ENCODE measurements around the gene ADPRHL1. TPM values are rescaled to one million over a fixed set of nuclear protein-coding genes. Genes with fewer than 3 reads are reported as not detected.
"Not testable (repeated sequence)": the region's sequence is repeated elsewhere in the genome, so short reads cannot be mapped to it uniquely, and the experiment has no call there.

The ADPRHL1 gene
- total RNA-seq, 4 donors from 2014 or later = 1.9 to 9.4 (median 6.5) TPM

DNA sequence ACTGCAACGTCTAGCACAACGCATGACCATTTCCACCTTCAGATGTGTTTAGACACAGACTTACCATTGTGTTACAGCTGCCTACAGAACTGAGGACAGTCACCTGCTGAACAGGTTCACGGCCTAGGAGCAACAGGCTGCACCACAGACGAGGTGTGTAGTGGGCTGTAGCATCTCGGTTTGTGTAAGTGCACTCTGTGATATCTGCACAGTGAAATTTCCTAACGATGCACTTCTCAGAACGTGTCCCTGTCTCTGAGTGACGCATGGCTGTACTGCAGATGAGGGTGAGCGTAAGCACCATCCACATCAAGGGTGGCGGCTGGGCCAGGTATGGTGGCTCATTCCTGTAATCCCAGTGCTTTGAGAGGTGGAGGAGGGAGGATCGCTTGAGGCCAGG, 22.0 kb upstream of the ADPRHL1 start:
- H3K4me3 ChIP-seq (ENCODE audit: low read depth, poor library complexity, severe bottlenecking) = no peak overlapping the region
- intact Hi-C loops (cut with DNase I; ENCODE audit: low total_unique reads) = no loop called here
- TF ChIP-seq POLR2A (IDR thresholded peaks at IDR 0.05) = no peak
- TF ChIP-seq, protein P1, sequence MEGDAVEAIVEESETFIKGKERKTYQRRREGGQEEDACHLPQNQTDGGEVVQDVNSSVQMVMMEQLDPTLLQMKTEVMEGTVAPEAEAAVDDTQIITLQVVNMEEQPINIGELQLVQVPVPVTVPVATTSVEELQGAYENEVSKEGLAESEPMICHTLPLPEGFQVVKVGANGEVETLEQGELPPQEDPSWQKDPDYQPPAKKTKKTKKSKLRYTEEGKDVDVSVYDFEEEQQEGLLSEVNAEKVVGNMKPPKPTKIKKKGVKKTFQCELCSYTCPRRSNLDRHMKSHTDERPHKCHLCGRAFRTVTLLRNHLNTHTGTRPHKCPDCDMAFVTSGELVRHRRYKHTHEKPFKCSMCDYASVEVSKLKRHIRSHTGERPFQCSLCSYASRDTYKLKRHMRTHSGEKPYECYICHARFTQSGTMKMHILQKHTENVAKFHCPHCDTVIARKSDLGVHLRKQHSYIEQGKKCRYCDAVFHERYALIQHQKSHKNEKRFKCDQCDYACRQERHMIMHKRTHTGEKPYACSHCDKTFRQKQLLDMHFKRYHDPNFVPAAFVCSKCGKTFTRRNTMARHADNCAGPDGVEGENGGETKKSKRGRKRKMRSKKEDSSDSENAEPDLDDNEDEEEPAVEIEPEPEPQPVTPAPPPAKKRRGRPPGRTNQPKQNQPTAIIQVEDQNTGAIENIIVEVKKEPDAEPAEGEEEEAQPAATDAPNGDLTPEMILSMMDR (IDR thresholded peaks at IDR 0.05) = no peak
- DNase-seq (ENCODE audit: low spot score in 2 of 2) = peak in 1 of 2 donors; percentile 28
- 94 to 97% methylated on average over 11 of the region's 11 CpGs for WGBS, 2 donors

DNA sequence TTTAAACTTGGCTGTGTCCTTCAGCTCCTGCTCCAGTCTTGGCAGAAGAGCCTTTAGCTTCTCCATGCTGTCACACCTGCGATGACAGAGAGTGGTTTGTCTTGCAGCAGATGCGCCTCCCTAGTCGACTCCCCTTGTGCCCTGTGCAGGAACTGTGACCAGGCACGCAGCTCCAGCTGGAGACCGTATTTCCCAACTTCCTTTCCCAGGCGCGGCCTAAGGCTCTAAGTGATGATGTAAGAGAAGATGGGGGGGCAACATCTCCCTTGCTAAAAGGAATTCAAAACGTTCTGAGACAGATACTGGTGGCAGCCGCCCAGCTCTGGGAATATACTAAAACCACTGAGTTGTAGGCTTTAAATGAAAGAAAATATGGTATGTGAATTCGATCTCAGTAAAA, 20.9 kb upstream of the ADPRHL1 start:
- TF ChIP-seq, protein P1 (IDR thresholded peaks at IDR 0.05) = no peak
- no peak for TF ChIP-seq POLR2A (IDR thresholded peaks at IDR 0.05)
- intact Hi-C loops (cut with DNase I; ENCODE audit: low total_unique reads) = no loop called here
- WGBS, 2 donors = 64 to 68% methylated on average over 10 of the region's 10 CpGs
- peak in 1 of 2 donors; percentile 83 for DNase-seq (ENCODE audit: low spot score in 2 of 2)
- H3K4me3 ChIP-seq (ENCODE audit: low read depth, poor library complexity, severe bottlenecking) = no peak overlapping the region

DNA sequence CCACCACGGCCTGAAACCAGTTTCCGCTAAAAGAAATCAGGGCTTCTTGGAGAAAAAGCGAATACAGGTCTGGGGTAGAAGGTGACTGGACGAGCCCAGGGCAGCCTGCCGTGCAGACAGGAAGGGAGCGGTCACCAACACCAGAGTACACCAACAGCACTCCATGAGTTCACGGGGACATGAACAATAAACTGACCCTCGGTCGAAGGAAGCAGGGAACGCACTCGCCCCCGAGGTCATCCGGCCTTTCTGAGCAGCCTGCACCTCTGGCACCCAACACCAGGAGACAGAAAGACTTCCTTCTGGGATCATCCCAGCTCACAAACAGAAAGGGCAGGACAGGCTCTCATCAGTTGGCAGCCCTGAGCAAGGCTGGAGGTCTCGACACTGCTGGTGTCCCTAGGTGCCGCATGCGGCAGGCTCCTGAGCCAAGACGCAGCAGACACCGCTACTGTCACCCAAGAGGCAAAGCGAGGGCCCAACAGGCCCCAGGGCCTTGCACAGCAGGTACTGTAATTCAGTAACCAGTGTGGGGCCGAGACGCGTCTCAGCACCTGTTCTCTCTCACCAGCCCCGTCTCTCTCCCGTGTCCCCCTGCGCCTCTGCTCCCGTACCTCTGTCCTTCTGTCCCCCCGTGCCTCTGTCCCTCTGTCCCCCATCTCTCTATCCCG, 19.2 kb upstream of the ADPRHL1 start:
- 85 to 90% methylated on average over 28 of the region's 28 CpGs for WGBS, 2 donors
- H3K4me3 ChIP-seq (ENCODE audit: low read depth, poor library complexity, severe bottlenecking) = no peak overlapping the region
- peak in 1 of 2 donors; percentile 84 for DNase-seq (ENCODE audit: low spot score in 2 of 2)
- intact Hi-C loops (cut with DNase I; ENCODE audit: low total_unique reads) = no loop called here
- TF ChIP-seq, protein P1 (IDR thresholded peaks at IDR 0.05) = no peak
- no peak for TF ChIP-seq POLR2A (IDR thresholded peaks at IDR 0.05)

DNA sequence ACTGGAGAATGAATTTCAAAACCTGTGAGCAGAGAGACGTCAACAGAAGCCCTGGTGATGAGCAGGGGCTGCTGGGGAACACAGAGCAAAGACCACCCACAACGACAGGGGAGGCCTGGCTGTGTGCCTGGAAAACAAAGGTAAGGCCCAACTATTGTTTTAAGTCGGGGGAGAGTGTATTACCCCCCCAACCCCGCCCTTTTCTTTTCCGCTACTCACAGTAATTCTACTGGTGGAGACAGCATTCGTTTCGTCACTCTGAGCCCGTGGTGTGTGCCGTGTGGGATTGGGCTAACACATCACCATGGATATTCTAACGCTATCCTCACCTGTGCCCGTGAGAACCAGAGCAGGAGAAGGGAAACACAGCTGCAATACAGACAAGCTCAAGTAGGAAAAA, 18.6 kb upstream of the ADPRHL1 start:
- H3K4me3 ChIP-seq (ENCODE audit: low read depth, poor library complexity, severe bottlenecking) = no peak overlapping the region
- WGBS, 2 donors = 73 to 86% methylated on average over 11 of the region's 11 CpGs
- intact Hi-C loops (cut with DNase I; ENCODE audit: low total_unique reads) = no loop called here
- peak in 1 of 2 donors; percentile 60 for DNase-seq (ENCODE audit: low spot score in 2 of 2)
- TF ChIP-seq, protein P1 (IDR thresholded peaks at IDR 0.05) = no peak
- no peak for TF ChIP-seq POLR2A (IDR thresholded peaks at IDR 0.05)

DNA sequence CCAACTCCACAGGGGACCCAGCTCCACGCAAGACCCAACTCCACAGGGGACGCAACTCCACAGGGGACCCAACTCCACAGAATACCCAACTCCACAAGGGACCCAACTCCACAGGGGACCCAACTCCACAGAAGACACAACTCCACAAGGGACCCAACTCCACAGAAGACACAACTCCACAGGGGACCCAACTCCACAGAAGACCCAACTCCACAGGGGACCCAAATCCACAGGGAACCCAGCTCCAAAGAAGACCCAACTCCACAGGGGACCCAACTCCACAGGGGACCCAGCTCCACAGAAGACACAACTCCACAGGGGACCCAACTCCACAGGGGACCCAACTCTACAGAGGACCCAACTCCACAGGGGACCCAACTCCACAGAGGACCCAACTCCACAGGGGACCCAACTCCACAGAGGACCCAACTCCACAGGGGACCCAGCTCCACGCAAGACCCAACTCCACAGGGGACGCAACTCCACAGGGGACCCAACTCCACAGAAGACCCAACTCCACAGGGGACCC, 17.4 kb upstream of the ADPRHL1 start:
- 94 to 98% methylated on average over 4 of the region's 4 CpGs for WGBS, 2 donors
- H3K4me3 ChIP-seq (ENCODE audit: low read depth, poor library complexity, severe bottlenecking); intact Hi-C loops (cut with DNase I; ENCODE audit: low total_unique reads): not testable (repeated sequence)
- DNase-seq (ENCODE audit: low spot score in 2 of 2) = peak in 1 of 2 donors; percentile 69

DNA sequence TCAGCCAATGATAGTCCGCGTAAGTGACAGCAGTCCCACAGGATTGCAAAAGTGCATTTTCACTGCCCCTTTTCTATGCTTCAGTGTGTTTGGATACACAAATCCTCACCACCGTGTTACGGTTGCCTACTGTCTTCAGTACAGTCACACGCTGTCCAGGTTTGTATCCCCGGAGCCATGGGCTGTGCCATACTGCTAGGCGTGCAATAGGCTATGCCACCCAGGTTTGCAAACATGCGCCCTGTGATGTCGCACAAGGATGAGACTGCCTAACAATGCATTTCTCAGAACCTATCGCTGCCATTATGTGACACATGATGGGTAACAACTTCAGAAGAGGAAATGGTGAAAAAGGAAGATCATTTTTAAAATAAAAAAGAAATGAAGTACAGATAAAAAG, 16.8 kb upstream of the ADPRHL1 start:
- H3K4me3 ChIP-seq (ENCODE audit: low read depth, poor library complexity, severe bottlenecking) = no peak overlapping the region
- peak in 1 of 2 donors; percentile 74 for DNase-seq (ENCODE audit: low spot score in 2 of 2)
- 96 to 98% methylated on average over 10 of the region's 10 CpGs for WGBS, 2 donors
- TF ChIP-seq, protein P1 (IDR thresholded peaks at IDR 0.05) = no peak
- TF ChIP-seq POLR2A (IDR thresholded peaks at IDR 0.05) = no peak
- intact Hi-C loops (cut with DNase I; ENCODE audit: low total_unique reads) = no loop called here
